Effector memory CD4-positive, alpha-beta T cell (primary cell): ENCODE results near the gene RETREG2.

Source experiments
- DNase-seq, 3 donors: peaks; one replicate each; pipeline ENCODE4 v3.0.0-alpha.2; 2020
- H3K27ac ChIP-seq: 2 replicates; pipeline ENCODE4 v1.7.0; 2013; ENCODE audit warnings: mild to moderate bottlenecking, low read length, moderate library complexity; ENCODE audit not compliant: insufficient read depth, poor library complexity, severe bottlenecking
- H3K27me3 ChIP-seq: replicated peaks from 2 replicates; pipeline ENCODE4 v1.7.0; 2013; ENCODE audit warnings: mild to moderate bottlenecking, low read length; ENCODE audit not compliant: insufficient read depth, control insufficient read depth, poor library complexity, severe bottlenecking
- H3K36me3 ChIP-seq: 2 replicates; pipeline ENCODE4 v1.7.0; 2013; ENCODE audit warnings: mild to moderate bottlenecking, low read length, moderate library complexity; ENCODE audit not compliant: control insufficient read depth, insufficient read depth
- H3K4me1 ChIP-seq: 2 replicates; pipeline ENCODE4 v1.7.0; 2013; ENCODE audit warnings: low read length, mild to moderate bottlenecking; ENCODE audit not compliant: control insufficient read depth, insufficient read depth, poor library complexity, severe bottlenecking
- H3K4me3 ChIP-seq: 2 replicates; pipeline ENCODE4 v1.7.0; 2013; ENCODE audit warnings: low read length, low read depth, mild to moderate bottlenecking; ENCODE audit not compliant: insufficient read depth, poor library complexity, severe bottlenecking
- H3K9me3 ChIP-seq: 2 replicates; pipeline ENCODE4 v1.7.0; 2013; ENCODE audit warnings: mild to moderate bottlenecking, low read length, moderate library complexity; ENCODE audit not compliant: control insufficient read depth

Gene RETREG2

GRCh38 chr2:219213486-219214071 is 35.5 kb downstream of the RETREG2 start:
- Histone ChIP-seq H3K36me3 (peaks cover 4% of the 10 kb centered on the region), H3K27ac (no peak overlapping the region), H3K27me3 (no peaks in the 10 kb centered on the region), H3K4me1 (peaks cover 15% of the 10 kb centered on the region), H3K9me3 (no peaks in the 10 kb centered on the region), H3K4me3 (no peak overlapping the region)
- no peak for DNase-seq

- Histone ChIP-seq H3K36me3 (peaks cover 4% of the 10 kb centered on the region), H3K4me3 (no peak overlapping the region), H3K27me3 (no peaks in the 10 kb centered on the region), H3K4me1 (peaks cover 18% of the 10 kb centered on the region), H3K27ac (no peak overlapping the region), H3K9me3 (no peaks in the 10 kb centered on the region)
- no peak for DNase-seq
Measured at GRCh38 chr2:219214141-219214540, 36.1 kb downstream of the RETREG2 start.

- no peak overlapping the region for H3K27ac ChIP-seq
- H3K27me3 ChIP-seq = no peaks in the 10 kb centered on the region
- no peak overlapping the region for H3K4me3 ChIP-seq
- H3K36me3 ChIP-seq = peaks cover 4% of the 10 kb centered on the region
- H3K9me3 ChIP-seq = no peaks in the 10 kb centered on the region
- peaks cover 22% of the 10 kb centered on the region for H3K4me1 ChIP-seq
- no peak for DNase-seq
Measured at GRCh38 chr2:219214786-219215185, 36.7 kb downstream of the RETREG2 start.

GRCh38 chr2:219215871-219216534 is 37.9 kb downstream of the RETREG2 start:
- Histone ChIP-seq H3K27ac (no peak overlapping the region), H3K4me3 (no peak overlapping the region), H3K27me3 (no peaks in the 10 kb centered on the region), H3K4me1 (peaks cover 22% of the 10 kb centered on the region), H3K9me3 (no peaks in the 10 kb centered on the region), H3K36me3 (peaks cover 7% of the 10 kb centered on the region)
- no peak for DNase-seq

- Histone ChIP-seq H3K4me3 (no peak overlapping the region), H3K27ac (no peak overlapping the region), H3K9me3 (no peaks in the 10 kb centered on the region), H3K27me3 (no peaks in the 10 kb centered on the region), H3K36me3 (peaks cover 11% of the 10 kb centered on the region), H3K4me1 (peaks cover 17% of the 10 kb centered on the region)
- no peak for DNase-seq
Measured at GRCh38 chr2:219216535-219216915, 38.5 kb downstream of the RETREG2 start.

GRCh38 chr2:219218217-219218731 is 40.2 kb downstream of the RETREG2 start:
- Histone ChIP-seq H3K9me3 (no peaks in the 10 kb centered on the region), H3K27ac (peak overlapping the region; percentile 51), H3K4me1 (peaks cover 17% of the 10 kb centered on the region), H3K27me3 (no peaks in the 10 kb centered on the region), H3K4me3 (peak overlapping the region; percentile 73), H3K36me3 (peaks cover 25% of the 10 kb centered on the region)
- no peak for DNase-seq

- H3K27ac ChIP-seq = peak within 1 kb of the TSS; percentile 51
- peak within 1 kb of the TSS; percentile 73 for H3K4me3 ChIP-seq
- peak; percentile 74 to 85 (median 85) for DNase-seq
- no peaks in the 10 kb centered on the region for H3K27me3 ChIP-seq
- peaks cover 33% of the 10 kb centered on the region for H3K36me3 ChIP-seq
- H3K4me1 ChIP-seq = peaks cover 17% of the 10 kb centered on the region
- H3K9me3 ChIP-seq = no peaks in the 10 kb centered on the region
Measured at GRCh38 chr2:219218732-219219701, 40.9 kb downstream of the RETREG2 start, which contains the start of gene ABCB6. TSS of gene ABCB6 (minus strand) at chr2:219218958. CDS start at chr2:219218673, 285 bp downstream.

GRCh38 chr2:219219784-219220532 is 41.9 kb downstream of the RETREG2 start:
- Histone ChIP-seq H3K4me1 (peaks cover 17% of the 10 kb centered on the region), H3K9me3 (no peaks in the 10 kb centered on the region), H3K27me3 (no peaks in the 10 kb centered on the region), H3K27ac (no peak overlapping the region), H3K4me3 (no peak overlapping the region), H3K36me3 (peaks cover 38% of the 10 kb centered on the region)
- DNase-seq = no peak

- Histone ChIP-seq H3K9me3 (no peaks in the 10 kb centered on the region), H3K4me1 (peaks cover 17% of the 10 kb centered on the region), H3K27ac (no peak overlapping the region), H3K4me3 (no peak overlapping the region), H3K36me3 (peaks cover 47% of the 10 kb centered on the region), H3K27me3 (no peaks in the 10 kb centered on the region)
- no peak for DNase-seq
Measured at GRCh38 chr2:219220652-219221402, 42.8 kb downstream of the RETREG2 start.
